OCI-LY7 (cell line): ENCODE measurements around the gene LINS1. TPM values are rescaled to one million over a fixed set of nuclear protein-coding genes. Genes with fewer than 3 reads are reported as not detected.

ENCODE experiments used
- BruUV-seq: library from RNA; stranded (reverse); fragments of 400-500 nt; replicated peaks from 2 replicates; lab custom pipeline; 2021; lab: Mats Ljungman, UMichigan
- CTCF ChIA-PET: fragments of 300-600 bp; sonication (Branson Sonifier 250); formaldehyde crosslinking; loops from one replicate; lab custom pipeline; 2022; ENCODE audit warnings: antibody characterized with exemption; ENCODE audit not compliant: unreplicated experiment; lab: Charles Lee
- POLR2A ChIA-PET: fragments of 300-600 bp; sonication (Branson Sonifier 250); formaldehyde crosslinking; loops from one replicate; lab custom pipeline; 2022; ENCODE audit warnings: antibody characterized with exemption; lab: Charles Lee
- DNase-seq: peaks from one replicate; pipeline ENCODE4 v3.0.0-alpha.2; 2015; ENCODE audit warnings: low spot score
- H2AFZ ChIP-seq: fragments of 200-600 bp; sonication (generic), shearing (Covaris generic); 2 replicates; pipeline ENCODE4 v1.6.1; 2014; ENCODE audit warnings: mild to moderate bottlenecking, antibody characterized with exemption, low read length, moderate library complexity
- H3K27ac ChIP-seq: fragments of 200-600 bp; sonication (generic); 2 replicates; pipeline ENCODE4 v1.5.1; 2014; ENCODE audit warnings: mixed run types, low read depth, mild to moderate bottlenecking, moderate library complexity, low read length, inconsistent platforms; ENCODE audit not compliant: poor library complexity, severe bottlenecking
- H3K36me3 ChIP-seq: fragments of 200-600 bp; sonication (generic); 2 replicates; pipeline ENCODE4 v1.6.1; 2014; ENCODE audit warnings: mild to moderate bottlenecking, antibody characterized with exemption, low read length, moderate library complexity, mixed read lengths; ENCODE audit not compliant: insufficient read depth
- H3K4me1 ChIP-seq: fragments of 200-600 bp; sonication (generic); 2 replicates; pipeline ENCODE4 v1.5.1; 2014; ENCODE audit warnings: mild to moderate bottlenecking, low read length; ENCODE audit not compliant: insufficient read depth, poor library complexity, severe bottlenecking
- H3K4me2 ChIP-seq: fragments of 200-600 bp; sonication (generic); 2 replicates; pipeline ENCODE4 v1.6.1; 2014; ENCODE audit warnings: mild to moderate bottlenecking, low read length
- H3K4me3 ChIP-seq: fragments of 200-600 bp; sonication (generic); 2 replicates; pipeline ENCODE4 v1.5.1; 2014; ENCODE audit warnings: mild to moderate bottlenecking, low read depth, low read length; ENCODE audit not compliant: poor library complexity, severe bottlenecking
- H3K79me2 ChIP-seq: fragments of 200-600 bp; sonication (generic); 2 replicates; pipeline ENCODE4 v1.6.1; 2016; ENCODE audit warnings: low read depth, mild to moderate bottlenecking, low read length, moderate library complexity, mixed read lengths; ENCODE audit not compliant: insufficient read depth
- H3K9me2 ChIP-seq: fragments of 200-600 bp; sonication (generic); 2 replicates; pipeline ENCODE4 v1.6.1; 2016; ENCODE audit warnings: mild to moderate bottlenecking, low read length, mixed read lengths; ENCODE audit not compliant: insufficient read depth
- H3K9me3 ChIP-seq: fragments of 200-600 bp; sonication (generic); 2 replicates; pipeline ENCODE4 v1.6.1; 2014; ENCODE audit warnings: mild to moderate bottlenecking, mixed run types, low read length, mixed read lengths
- H4K20me1 ChIP-seq: fragments of 200-600 bp; sonication (generic); 2 replicates; pipeline ENCODE4 v1.6.1; 2014; ENCODE audit warnings: mild to moderate bottlenecking, antibody characterized with exemption, low read length, moderate library complexity, mixed read lengths; ENCODE audit not compliant: insufficient read depth
- EZH2phosphoT487 ChIP-seq: fragments of 200-600 bp; sonication (generic); IDR thresholded peaks from 2 replicates; pipeline ENCODE4 v1.6.1; 2018; ENCODE audit warnings: low read depth, borderline replicate concordance, mild to moderate bottlenecking, mixed run types, antibody characterized with exemption, low read length, moderate library complexity, mixed read lengths
- intact Hi-C: fragments of 100-400 bp; cut with micrococcal nuclease; formaldehyde crosslinking; loops from one replicate; pipeline ENCODE4 v1.10.0; 2022; ENCODE audit not compliant: unreplicated experiment
- total RNA-seq, 2 experiments: library from RNA; depleted of rRNA in 1 of 2; stranded (reverse); fragments of >200 nt in 1 of 2; shearing (Covaris generic) in 1 of 2; gene quantifications; 2 replicates each; pipeline ENCODE4 v1.2.3, GENCODE V29; 2014 to 2022
- TF ChIP-seq, protein P1 (sequence below): fragments of 200-600 bp; sonication (generic); conservative IDR thresholded peaks from 2 replicates; pipeline ENCODE4 v1.5.1; 2014; ENCODE audit warnings: mild to moderate bottlenecking, antibody characterized with exemption, low read length, moderate library complexity, mixed read lengths

Gene LINS1
- total RNA-seq, 2 experiments from 2014 or later, result 6.6 to 14.3 TPM

DNA sequence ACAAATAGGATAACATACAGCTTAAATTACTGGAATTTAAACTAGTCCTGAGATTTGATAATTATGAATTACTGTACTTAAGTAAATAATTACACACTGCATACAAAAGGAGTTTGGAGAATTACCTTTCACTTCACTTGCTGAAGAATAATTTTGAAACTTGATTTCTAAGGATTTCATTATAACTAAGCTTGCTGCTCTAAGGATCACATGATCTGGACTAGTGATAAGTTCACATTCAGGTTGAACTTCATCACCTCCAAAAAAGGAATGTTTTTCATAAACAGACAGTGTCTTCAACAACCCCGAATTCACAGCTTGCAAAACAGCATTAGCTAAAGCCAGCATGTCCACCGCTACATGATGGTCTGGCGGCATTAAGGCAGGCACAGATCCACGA is 28.5 kb downstream of the LINS1 start:
- Histone ChIP-seq H3K4me1 (no peaks in the 10 kb centered on the region), H3K36me3 (peaks cover 54% of the 10 kb centered on the region), H3K4me2 (no peak overlapping the region), H3K9me3 (no peaks in the 10 kb centered on the region), H3K4me3 (no peak overlapping the region), H3K9me2 (no peaks in the 10 kb centered on the region), H3K27ac (no peak overlapping the region), H4K20me1 (no peaks in the 10 kb centered on the region), H2AFZ (no peak overlapping the region), H3K79me2 (no peaks in the 10 kb centered on the region)
- CTCF ChIA-PET, result interaction anchor here (0.6 kb wide), 1 partner anchor 1473 kb away, joined by 3 read pairs; no protein-coding TSS in a partner anchor
- POLR2A ChIA-PET, result interaction anchor here (0.6 to 1.2 kb wide), 2 partner anchors 46 to 840 kb away, joined by 3 read pairs; no protein-coding TSS in a partner anchor
- TF ChIP-seq, protein P1, sequence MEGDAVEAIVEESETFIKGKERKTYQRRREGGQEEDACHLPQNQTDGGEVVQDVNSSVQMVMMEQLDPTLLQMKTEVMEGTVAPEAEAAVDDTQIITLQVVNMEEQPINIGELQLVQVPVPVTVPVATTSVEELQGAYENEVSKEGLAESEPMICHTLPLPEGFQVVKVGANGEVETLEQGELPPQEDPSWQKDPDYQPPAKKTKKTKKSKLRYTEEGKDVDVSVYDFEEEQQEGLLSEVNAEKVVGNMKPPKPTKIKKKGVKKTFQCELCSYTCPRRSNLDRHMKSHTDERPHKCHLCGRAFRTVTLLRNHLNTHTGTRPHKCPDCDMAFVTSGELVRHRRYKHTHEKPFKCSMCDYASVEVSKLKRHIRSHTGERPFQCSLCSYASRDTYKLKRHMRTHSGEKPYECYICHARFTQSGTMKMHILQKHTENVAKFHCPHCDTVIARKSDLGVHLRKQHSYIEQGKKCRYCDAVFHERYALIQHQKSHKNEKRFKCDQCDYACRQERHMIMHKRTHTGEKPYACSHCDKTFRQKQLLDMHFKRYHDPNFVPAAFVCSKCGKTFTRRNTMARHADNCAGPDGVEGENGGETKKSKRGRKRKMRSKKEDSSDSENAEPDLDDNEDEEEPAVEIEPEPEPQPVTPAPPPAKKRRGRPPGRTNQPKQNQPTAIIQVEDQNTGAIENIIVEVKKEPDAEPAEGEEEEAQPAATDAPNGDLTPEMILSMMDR, result no peak
- TF ChIP-seq EZH2phosphoT487, result no peak
- DNase-seq, result no peak
- BruUV-seq, result no TSS peak
- intact Hi-C loops, result loop anchor here (2.0 to 5.0 kb wide), 2 partner anchors 126 to 231 kb away; no protein-coding TSS in a partner anchor

DNA sequence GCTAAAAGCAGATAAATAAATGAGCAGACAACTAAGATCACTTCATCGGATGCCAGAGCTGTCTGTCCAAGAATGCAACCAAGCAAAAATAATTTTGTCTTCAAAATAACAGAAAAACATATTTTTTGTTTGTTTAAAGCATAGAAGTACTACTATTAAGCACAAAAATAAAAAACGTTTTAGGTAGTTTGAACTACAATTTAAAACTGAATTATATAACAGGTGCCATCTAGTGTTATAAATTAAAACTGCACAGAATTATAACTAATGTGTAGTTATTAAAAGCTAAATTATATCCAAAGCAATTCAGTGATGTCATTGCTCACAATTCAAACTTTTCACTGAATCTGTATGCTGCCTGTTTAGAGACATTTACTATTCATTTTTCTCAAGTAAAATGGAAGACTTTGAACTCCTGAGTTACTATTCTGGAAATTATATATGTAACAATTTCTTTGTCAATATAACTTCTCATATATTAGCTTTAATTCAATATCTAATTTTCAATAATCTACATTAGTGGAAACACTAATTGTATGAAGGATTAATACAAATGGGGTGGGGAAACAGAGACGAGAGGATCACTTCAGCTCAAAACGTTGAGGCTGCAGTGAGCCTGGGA is 29.5 kb downstream of the LINS1 start:
- Histone ChIP-seq H3K4me2 (no peak overlapping the region), H4K20me1 (no peaks in the 10 kb centered on the region), H3K79me2 (no peaks in the 10 kb centered on the region), H3K9me3 (no peaks in the 10 kb centered on the region), H3K4me1 (no peaks in the 10 kb centered on the region), H3K4me3 (no peak overlapping the region), H3K36me3 (peaks cover 54% of the 10 kb centered on the region), H2AFZ (no peak overlapping the region), H3K27ac (no peak overlapping the region), H3K9me2 (no peaks in the 10 kb centered on the region)
- no peak for TF ChIP-seq EZH2phosphoT487
- TF ChIP-seq, protein P1, result peak; percentile 82
- intact Hi-C loops, result loop anchor here (2.0 to 5.0 kb wide), 2 partner anchors 125 to 230 kb away; no protein-coding TSS in a partner anchor
- peak; percentile 42 for DNase-seq
- ChIA-PET CTCF (interaction anchor here (0.7 kb wide), 1 partner anchor 13 kb away, joined by 3 read pairs; no protein-coding TSS in a partner anchor), POLR2A (interaction anchor here (0.9 to 1.2 kb wide), 2 partner anchors 43 to 233 kb away, joined by 3 read pairs; no protein-coding TSS in a partner anchor)
- BruUV-seq, result no TSS peak
